Limb (tissue), 2 donors: ENCODE results near the gene COG8.

Experiments
- DNase-seq, 2 donors: peaks; one replicate each; pipeline ENCODE4 v3.0.0-alpha.2; 2016; ENCODE audit errors: extremely low spot score in 2 of 2

COG8 gene

DNA sequence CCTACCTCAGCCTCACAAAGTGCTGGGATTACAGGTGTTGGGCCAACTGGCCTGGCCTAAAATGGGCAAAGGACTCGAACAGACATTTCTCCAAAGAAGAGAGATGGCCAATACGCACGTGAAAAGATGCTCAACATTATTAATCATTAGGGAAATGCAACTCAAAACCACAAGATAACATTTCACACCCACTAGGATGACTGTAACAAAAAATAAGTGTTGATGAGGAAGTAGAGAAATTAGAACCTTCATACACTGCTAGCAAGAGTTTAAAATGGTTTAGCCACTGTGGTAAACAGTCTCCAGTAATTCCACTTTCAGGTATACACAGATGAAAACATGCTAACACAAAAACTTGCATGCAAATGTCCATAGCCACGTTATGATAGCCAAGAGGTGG is 6.6 kb upstream of the COG8 start:
- no peak for DNase-seq

DNA sequence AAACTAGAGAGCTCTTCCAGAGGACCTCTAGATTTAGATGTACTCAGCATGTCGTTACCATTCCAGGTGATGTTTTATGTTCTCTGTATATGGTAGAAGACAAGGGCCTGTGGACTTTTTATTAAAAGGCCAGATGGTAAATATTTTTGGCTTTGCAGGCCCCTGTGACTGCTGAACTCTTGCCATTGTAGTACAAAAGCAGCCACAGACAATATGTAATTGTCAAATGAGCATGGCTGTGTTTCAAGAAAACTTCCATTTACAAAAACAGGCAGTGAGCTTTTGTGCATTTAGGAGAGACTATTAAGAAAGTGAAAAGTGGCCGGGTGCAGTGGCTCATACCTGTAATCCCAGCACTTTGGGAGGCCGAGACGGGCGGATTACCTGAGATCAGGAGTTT is 4.8 kb upstream of the COG8 start:
- DNase-seq = no peak

DNA sequence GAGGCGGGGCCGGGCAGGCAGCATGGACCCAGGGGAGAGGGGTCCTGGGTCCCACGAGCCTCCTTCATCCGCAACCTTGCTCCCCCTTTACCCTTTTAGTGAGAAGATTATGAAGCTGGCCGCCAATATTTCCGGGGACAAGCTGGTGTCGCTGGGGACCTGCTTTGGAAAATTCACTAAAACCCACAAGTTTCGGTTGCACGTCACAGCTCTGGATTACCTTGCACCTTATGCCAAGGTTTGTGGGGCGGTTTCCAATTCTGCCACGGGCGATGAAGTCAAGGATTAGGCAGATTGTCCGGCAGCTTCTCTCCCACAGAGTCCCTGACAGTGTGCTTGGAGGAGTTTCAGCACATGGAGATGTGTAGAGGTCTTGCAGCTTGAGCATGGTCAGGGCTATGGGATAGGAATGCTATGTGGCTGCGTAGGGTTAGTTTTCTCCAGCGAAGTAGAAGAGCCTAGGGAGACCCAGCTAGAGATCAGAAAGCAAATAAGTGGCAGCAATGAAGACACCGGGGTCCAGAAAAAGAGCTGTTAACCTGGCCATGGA is 806 bp upstream of the COG8 start:
- DNase-seq = no peak

DNA sequence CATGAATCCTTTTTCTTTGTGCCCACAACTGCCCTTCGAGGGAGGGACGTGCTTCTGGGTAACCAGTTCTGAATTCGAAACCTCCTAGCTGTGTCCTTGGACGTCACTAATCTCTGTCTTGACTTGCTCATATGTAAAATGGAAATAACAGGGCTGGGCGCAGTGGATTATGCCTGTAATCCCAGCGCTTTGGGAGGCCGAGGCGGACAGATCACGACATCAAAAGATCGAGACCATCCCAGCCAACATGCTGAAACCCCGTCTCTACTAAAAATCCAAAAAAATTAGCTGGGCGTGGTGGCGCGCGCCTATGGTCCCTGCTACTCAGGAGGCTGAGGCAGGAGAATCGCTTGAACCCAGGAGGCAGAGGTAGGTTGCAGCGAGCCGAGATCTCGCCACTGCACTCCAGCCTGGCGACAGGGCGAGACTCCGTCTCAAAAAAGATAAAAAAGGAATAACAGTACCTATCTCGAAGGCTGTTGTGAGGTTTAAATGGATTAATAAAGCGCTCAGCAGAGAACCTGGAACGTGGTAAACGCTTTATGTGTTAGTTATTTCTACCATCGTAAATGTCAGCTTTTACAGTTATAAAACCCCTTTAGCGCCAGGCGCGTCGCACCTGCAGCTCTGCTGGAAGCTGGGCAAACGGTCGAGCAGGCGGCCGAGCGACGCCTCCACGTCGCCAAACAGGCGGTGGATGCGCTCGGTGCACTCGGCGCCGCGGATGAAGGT is 641 bp downstream of the COG8 start:
- DNase-seq = no peak

DNA sequence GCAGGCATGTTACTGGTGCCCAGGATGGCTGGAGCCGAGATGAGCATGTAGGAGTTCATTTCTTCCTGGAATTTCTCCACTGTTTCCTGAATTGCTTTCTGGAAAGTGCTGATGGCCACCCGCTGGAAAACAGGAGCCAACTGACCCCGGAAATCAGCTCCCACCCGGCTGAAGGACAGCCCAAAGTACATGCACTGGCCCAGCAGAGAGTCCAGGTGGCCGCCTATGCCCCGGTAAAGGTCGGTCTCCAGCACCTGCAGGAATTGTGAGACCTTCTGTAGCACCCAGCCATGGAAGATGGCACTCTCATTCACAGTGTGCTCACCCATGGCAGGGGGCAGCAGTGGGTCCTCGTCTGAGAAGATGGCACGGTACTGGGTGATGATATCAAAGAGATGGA is 4.7 kb downstream of the COG8 start:
- DNase-seq = no peak

DNA sequence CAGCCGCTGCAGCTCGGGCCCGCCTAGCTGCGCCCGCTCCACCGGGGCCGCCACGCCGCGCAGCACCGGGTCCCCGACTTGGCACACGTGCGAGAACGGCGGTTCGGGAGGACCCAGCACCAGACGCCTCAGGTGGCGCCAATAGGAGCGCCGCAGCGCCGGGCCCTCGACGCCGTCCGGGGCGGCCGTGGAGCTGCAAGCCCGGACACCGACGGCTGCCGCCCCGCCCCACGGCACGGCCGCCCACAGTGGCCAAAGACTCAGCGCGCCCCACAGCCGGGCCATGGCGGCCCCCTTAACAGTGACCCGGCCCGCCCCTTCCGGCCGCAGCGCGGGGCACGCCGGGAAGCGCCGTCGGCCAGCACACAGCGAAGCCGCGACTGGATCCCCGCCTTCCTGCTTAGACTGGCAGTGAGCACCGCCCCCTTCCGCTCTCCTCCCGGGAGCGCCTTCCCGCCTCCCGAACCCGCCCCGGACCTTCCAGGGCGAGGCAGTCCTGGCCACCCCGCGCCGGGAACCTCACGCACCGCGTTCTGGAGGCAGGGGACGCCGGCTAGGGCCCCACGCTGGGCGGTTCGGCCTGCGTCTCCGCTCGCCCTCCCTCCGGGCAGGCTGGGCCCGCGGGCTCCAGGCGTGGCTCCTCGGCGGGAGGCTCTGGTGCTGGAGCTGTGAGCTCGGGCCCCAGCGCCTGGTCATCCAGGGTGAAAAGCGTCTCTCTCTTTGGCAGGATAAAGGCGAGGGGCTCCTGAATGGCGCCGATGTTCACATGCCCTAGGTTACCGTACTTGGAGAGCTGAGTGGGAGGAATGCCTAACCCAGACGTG is 8.9 kb downstream of the COG8 start, which contains the start of gene PDF:
PDF (minus strand) TSS at position 303 of the 824 bp plus-strand sequence; CDS start at position 285, 18 bp downstream.
- DNase-seq = peak; percentile 95 to 96

DNA sequence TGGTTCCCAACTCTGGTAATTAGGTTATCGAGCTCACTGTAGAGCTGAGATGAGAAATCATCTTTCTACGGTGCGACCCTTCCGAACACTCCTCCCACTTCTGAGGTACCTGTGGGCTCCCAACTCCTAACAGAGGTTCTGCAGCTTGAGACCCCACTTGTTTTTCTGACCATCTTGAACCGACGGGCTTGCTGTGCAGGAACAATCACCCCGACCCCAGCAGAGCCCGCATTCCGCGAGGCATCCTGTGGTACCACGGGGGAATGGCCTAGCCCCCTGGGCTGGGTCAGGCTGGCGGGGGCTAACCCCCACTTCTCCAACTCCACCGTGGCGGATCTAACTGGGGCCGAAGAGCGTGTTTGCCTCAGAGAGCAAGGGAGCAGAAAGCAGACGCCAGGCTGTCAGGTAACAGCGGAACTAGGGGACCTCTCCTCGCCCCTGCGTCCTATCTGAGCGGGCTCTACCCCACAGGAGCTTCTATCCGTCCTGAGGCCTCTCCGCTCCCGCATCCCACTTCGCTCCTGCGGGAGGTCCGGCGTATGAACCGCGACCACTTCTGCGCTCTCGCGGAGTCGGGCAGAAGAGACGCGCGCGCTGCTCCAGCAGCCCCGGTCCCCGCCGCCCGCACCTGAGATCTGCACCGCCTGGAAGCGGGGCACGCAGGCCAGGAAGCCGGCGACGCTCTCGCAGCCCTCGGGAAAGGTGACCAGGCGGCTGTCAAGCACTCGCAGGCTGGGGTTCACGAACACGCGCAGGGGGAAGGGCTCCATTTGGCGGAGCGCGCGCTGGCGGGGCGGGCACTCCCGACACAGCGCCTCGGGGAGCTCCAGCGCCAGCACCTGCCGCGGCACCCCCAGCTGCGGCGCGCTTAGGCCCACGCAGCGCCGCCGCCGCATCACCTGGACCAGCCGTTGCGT is 9.7 kb downstream of the COG8 start:
- DNase-seq = no peak

DNA sequence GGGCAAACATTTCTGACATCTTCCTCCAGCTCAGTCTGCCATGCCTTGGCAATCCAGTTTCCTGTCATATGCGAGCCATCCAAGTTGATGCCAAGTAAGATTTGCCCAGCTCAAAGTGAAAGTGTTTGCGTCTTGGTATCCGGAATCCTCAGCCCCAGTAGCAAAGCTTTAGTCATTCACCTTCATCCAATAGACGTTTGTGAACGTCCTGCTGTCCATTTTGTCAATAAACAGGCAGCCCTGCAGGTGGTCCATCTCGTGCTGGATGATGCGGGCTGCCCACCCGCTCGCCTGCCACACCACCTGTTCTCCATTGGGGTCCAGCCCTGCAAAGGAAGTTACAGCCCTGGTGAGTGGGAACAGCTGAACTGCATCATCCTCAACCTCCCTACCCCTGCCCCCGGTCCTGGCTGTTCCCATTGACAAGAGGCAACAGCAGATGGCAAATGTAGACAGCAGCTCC is 10.5 kb downstream of the COG8 start:
- DNase-seq = no peak

DNA sequence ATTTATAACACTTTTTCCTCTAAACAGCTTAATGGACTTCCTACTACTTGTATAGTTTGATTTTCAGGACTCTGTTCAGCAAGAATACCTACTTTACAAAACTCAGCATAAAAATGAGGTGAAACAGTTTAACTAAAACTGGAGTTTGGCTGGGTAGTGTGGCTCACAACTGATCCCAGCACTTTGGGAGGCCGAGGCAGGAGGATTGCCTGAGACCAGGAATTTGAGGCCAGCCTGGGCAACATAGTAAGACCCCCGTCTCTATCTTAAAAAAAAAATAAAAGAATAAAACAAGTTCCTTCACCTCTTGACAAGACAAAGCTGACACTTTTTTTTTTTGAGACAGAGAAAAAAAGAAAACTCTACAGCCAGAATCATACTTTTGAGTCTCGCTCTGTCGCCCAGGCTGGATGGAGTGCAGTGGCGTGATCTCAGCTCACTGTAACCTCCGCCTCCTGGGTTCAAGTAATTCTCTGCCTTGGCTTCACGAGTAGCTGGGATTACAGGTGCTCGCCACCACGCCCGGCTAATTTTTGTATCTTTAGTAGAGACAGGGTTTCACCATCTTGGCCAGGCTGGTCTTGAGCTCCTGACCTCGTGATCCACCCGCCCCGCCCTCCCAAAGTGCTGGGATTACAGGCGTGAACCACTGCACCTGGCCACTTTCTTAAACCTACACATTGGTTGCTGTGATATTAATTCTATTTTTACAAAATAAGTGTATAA is 11.6 kb downstream of the COG8 start:
- no peak for DNase-seq

DNA sequence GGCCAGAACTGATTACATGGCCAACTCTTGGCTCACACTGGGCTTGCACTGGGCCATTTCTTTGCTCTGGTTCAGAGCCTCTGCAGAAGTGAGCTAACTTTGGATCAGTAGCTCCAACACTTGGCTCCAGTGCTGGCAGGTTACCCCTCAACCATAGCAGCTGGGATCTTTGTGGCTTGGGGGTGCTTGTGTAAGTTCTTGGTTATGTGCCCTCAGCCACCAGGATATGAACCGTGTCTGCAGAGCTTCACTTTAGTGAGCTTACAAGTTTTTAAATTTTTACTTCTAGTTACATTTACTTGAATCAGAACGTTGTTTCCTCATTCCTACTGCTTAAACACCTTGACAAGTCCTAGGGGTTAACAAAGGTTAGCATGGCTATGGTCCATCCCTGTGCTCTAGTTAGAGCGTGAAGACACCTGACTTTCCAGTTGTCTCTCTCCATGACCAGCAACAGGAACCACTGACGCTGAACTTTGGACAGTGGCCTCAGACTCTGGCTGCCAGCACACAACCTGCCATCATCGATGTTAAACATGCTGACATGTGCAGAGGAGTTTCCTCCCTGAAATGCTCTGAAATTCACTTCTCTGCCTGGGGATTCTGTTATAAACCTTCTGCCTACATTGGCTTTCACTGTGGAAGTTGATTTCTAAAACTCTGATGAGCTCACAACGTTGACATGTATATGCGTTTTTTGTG is 13.0 kb downstream of the COG8 start:
- DNase-seq = no peak

DNA sequence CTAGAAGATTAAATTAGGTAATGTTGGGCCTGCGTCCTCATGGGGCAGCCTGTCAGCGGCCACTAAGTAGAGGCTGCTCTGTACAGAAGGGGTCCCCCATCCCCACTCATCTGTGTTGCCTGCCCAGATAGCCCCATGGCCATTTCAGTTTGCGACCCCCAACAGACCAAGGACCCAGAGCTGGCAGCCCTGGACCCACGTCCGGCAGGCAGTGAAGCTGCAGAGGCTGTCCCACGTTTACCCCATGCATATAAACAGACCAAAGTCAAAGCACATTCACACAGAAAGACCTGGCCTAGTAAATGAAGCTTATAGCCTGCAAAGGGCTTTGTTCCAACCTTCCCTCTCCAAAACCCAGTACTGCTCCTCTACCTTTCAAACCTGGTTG is 13.6 kb downstream of the COG8 start:
- DNase-seq = no peak

DNA sequence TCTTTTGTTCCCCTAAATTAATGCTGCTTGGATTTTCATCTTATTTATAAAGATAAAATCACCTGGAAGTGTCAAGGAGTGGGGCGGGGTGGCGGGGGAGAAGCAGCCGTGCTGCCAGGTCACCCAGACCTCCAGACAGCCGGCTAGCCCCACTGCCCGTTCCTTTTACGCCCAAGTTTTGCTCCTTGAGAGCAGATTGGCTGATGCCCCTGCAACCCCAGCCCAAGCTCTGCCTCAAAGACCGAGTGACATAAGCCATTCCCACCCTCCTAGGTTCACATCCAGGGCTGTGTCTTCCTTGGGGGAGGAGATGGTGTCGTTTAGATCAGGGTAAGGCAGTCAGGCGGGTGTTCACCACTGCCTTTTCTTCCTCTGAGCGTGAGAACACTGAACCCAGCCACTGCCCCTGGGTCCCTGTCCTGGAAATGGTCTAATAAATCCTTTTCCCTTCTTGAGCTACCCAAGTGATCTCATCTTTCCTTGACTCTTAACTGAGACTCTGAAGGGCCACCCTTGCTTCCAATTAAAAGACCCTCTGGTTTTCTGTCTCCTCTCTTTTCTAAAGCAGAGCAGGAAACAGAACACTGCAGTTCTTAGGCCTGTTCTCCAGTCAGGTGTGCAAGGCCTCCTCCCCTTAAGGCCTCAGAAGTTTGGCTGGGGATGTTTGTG is 14.6 kb downstream of the COG8 start:
- DNase-seq = no peak

DNA sequence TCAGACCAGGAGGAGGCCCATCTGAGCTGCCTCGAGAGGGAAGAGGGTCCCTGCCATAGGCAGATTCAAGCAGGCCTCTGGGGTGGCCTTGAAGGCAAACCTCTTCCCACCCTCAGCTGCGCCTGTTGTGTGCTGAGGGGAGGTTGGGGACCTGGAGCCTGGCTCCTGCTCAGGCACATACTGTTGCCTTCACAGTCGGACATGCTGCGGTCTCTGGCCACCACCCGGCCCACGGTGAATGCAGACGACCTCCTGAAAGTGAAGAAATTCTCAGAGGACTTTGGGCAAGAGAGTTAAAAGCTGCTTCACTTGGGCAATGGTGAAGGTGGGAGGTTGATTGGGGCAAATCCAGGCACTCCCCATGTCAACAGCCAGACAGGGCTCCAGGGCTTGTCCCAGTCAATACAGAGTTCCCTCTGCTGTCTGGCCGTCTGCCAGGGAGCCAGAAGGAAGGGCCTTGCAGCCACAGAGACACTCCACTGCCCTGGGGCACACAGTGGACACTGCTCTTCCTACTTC is 15.3 kb downstream of the COG8 start:
- DNase-seq = no peak

DNA sequence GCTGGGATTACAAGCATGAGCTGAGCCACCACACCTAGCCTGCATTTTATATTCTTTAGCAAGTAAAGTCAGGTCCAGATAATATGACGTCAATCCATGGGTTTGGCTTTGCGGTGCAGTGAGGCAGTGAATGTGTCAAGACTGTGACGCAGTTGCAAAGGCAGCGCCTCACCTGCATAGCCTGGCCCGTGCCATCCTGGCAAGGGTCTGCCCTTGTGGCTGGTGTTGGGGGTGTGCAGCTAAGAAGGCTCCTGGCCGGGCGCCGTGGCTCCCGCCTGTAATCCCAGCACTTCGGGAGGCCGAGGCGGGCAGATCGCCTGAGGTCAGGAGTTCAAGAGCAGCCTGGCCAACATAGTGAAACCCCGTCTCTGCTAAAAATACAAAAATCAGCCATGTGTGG is 15.9 kb downstream of the COG8 start:
- DNase-seq = no peak

DNA sequence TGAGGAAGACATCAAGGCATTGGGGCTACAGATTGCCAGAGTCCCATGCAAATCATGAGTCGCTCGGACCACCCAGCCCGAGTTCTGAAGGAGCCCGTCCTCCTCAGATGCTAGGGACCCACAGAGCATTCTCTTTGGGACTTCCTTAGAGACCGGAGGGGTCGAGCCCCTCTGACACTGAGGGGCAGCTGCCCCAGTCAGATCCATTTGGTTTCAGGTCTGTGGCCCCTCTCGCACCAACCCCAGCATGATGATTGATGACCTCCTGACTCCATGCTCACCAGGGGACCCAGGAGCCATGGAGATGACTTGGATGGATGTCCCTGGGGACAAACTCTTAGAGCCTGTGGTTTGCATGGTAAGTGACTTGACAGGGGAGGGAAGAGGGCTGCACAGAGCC is 17.0 kb downstream of the COG8 start:
- no peak for DNase-seq

DNA sequence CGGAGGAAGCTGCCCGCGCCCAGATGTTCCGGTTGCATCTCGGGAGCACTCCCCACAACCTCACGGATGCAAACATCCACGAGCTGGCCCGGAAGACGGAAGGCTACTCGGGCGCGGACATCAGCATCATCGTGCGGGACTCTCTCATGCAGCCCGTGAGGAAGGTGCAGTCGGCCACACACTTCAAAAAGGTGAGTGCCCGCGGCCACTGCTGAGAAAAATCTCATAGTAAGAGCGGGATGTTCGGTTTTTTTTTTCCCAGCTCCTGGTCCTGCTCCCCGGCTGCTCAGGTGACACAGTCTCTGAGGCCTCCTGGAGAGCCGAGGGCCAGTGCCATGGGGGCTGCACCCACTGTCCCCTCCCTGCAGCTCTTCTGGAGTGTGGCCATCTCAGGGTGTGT is 18.3 kb downstream of the COG8 start:
- no peak for DNase-seq

DNA sequence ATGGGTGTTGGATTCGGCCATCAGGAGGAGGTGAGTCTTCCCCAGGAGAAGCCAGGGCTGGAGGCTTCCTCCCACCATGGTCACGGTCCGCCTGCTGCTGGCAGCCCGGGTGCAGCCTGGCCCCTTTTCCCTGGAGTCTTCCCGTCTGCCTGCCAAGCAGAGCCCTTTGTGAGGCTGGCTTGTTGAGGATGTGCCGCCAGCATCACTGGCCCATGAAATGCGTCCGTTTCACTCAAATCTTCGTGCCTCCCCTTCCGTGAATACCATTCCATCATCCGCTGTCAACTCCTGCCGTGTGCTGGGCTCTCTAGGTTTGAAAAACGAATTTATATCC is 18.7 kb downstream of the COG8 start:
- no peak for DNase-seq

DNA sequence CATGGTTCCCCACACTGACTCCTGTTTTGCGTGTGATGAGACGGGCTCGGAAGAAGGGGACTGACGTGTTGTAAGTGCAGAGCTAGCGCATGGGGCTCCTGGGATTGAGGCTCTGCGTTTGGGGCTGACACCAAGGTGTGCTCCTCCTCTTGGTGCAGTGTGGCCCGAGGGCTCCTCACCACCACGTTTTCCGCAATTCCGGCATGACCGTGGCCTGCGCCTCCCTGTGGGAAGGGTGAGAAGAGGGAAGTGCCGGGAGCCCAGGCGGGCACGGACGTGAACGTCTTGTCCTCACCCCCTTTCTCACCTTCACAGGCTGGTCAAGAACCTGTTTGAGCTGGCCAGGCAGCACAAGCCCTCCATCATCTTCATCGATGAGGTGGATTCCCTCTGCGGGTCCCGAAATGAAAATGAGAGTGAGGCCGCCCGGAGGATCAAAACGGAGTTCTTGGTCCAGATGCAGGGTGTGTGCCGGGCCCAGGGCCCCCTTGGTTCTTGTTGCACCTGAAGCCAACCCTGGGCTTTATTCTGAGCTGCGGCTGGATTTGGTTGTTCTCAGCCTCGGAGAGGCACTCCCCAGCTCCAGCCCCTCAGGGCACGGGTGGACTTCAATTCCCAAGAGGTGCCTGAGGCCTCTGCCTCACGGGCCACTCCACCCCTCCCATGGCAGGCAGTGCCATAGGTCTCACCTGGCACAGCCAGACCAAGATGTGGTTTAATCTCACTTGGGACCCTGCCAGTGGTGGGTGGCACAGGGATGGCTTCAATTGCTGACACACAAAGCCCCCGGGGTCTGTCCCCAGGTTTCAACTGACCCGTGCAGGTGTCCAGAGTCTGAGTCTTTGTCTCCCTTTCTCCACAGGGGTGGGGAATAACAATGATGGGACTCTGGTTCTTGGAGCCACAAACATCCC is 19.3 kb downstream of the COG8 start:
- no peak for DNase-seq
